Measurements from ENCODE around the gene SIGLEC8.

DNA sequence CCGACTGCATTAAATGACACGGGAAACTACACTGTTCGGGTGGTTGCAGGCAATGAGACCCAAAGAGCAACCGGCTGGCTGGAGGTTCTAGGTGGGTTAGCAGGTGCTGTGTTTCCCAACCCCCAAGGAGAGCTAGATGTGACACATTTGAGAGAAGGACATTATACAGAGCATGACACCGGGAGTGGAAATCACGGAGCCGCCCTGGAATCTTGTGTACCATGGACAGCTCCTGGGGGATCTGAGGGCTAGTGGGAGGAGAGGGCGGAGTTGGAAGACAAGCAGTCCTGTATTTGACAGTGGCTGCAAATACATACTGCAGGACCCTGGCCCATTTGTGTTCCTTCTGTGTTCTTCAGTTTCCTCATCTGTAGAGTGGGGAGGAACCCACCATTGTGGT lies 22.3 kb upstream of the SIGLEC8 start:
- TF ChIP-seq, protein P1, sequence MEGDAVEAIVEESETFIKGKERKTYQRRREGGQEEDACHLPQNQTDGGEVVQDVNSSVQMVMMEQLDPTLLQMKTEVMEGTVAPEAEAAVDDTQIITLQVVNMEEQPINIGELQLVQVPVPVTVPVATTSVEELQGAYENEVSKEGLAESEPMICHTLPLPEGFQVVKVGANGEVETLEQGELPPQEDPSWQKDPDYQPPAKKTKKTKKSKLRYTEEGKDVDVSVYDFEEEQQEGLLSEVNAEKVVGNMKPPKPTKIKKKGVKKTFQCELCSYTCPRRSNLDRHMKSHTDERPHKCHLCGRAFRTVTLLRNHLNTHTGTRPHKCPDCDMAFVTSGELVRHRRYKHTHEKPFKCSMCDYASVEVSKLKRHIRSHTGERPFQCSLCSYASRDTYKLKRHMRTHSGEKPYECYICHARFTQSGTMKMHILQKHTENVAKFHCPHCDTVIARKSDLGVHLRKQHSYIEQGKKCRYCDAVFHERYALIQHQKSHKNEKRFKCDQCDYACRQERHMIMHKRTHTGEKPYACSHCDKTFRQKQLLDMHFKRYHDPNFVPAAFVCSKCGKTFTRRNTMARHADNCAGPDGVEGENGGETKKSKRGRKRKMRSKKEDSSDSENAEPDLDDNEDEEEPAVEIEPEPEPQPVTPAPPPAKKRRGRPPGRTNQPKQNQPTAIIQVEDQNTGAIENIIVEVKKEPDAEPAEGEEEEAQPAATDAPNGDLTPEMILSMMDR (IDR thresholded peaks at IDR 0.05): no peak
- TF ChIP-seq POLR2A (IDR thresholded peaks at IDR 0.05): no peak

Data from uterus (tissue), 2 donors.